H9 (cell line): Measurements from ENCODE around the gene DAPK1. TPM values are rescaled to one million over a fixed set of nuclear protein-coding genes. Genes with fewer than 3 reads are reported as not detected.

Experiments used
- DNase-seq: peaks from one replicate; pipeline ENCODE4 v3.0.0-alpha.2; 2017
- H2AFZ ChIP-seq: one replicate; pipeline ENCODE4 v1.6.1; 2013; ENCODE audit warnings: mild to moderate bottlenecking, low read length, control low read depth, moderate library complexity
- H2AK5ac ChIP-seq: 2 replicates; pipeline ENCODE4 v1.6.1; 2013; ENCODE audit warnings: low read length, control low read depth, mixed read lengths; ENCODE audit not compliant: insufficient read length
- H2BK120ac ChIP-seq: one replicate; pipeline ENCODE4 v1.6.1; 2013; ENCODE audit warnings: low read depth, mild to moderate bottlenecking, low read length, control low read depth, inconsistent platforms; ENCODE audit not compliant: poor library complexity, severe bottlenecking
- H2BK12ac ChIP-seq: 2 replicates; pipeline ENCODE4 v1.6.1; 2013; ENCODE audit warnings: low read length, control low read depth, mixed read lengths, low read depth; ENCODE audit not compliant: insufficient read length
- H2BK15ac ChIP-seq: 2 replicates; pipeline ENCODE4 v1.6.1; 2013; ENCODE audit warnings: low read depth, low read length, control low read depth
- H2BK20ac ChIP-seq: one replicate; pipeline ENCODE4 v1.6.1; 2013; ENCODE audit warnings: low read depth, mild to moderate bottlenecking, low read length, control low read depth, inconsistent platforms; ENCODE audit not compliant: poor library complexity, severe bottlenecking
- H2BK5ac ChIP-seq: 2 replicates; pipeline ENCODE4 v1.6.1; 2013; ENCODE audit warnings: low read length, control low read depth, mixed read lengths; ENCODE audit not compliant: insufficient read length
- H3K14ac ChIP-seq: 2 replicates; pipeline ENCODE4 v1.6.1; 2013; ENCODE audit warnings: low read length, control low read depth; ENCODE audit not compliant: insufficient read depth
- H3K18ac ChIP-seq: 2 replicates; pipeline ENCODE4 v1.6.1; 2013; ENCODE audit warnings: low read depth, mild to moderate bottlenecking, mixed read lengths, low read length, control low read depth; ENCODE audit not compliant: insufficient read length
- H3K23ac ChIP-seq: 2 replicates; pipeline ENCODE4 v1.6.1; 2013; ENCODE audit warnings: low read length, control low read depth, mixed read lengths, low read depth; ENCODE audit not compliant: insufficient read length
- H3K23me2 ChIP-seq: 2 replicates; pipeline ENCODE4 v1.6.1; 2013; ENCODE audit warnings: low read depth, mild to moderate bottlenecking, mixed read lengths, low read length, control low read depth; ENCODE audit not compliant: insufficient read length, poor library complexity, severe bottlenecking
- H3K27ac ChIP-seq: 2 replicates; pipeline ENCODE4 v1.5.1; 2013; ENCODE audit warnings: low read length, control low read depth, mixed read lengths, low read depth; ENCODE audit not compliant: insufficient read length
- H3K27me3 ChIP-seq: 2 replicates; pipeline ENCODE4 v1.6.1; 2013; ENCODE audit warnings: low read length, control low read depth, inconsistent platforms; ENCODE audit not compliant: insufficient read depth
- H3K4ac ChIP-seq: 2 replicates; pipeline ENCODE4 v1.6.1; 2013; ENCODE audit warnings: low read depth, mild to moderate bottlenecking, control low read depth, inconsistent platforms, low read length, moderate library complexity
- H3K4me1 ChIP-seq: 2 replicates; pipeline ENCODE4 v1.6.1; 2013; ENCODE audit warnings: low read length, control low read depth, inconsistent platforms; ENCODE audit not compliant: insufficient read depth
- H3K4me2 ChIP-seq: 2 replicates; pipeline ENCODE4 v1.6.1; 2013; ENCODE audit warnings: low read length, control low read depth, mixed read lengths; ENCODE audit not compliant: insufficient read length, insufficient read depth
- H3K56ac ChIP-seq: 2 replicates; pipeline ENCODE4 v1.6.1; 2013; ENCODE audit warnings: low read depth, mild to moderate bottlenecking, mixed read lengths, low read length, control low read depth; ENCODE audit not compliant: insufficient read length
- H3K79me1 ChIP-seq: 2 replicates; pipeline ENCODE4 v1.6.1; 2013; ENCODE audit warnings: low read depth, mild to moderate bottlenecking, moderate library complexity, low read length, control low read depth, inconsistent platforms; ENCODE audit not compliant: insufficient read depth, poor library complexity, severe bottlenecking
- H3K79me2 ChIP-seq: 2 replicates; pipeline ENCODE4 v1.6.1; 2013; ENCODE audit warnings: low read length, control low read depth, inconsistent platforms; ENCODE audit not compliant: insufficient read depth
- H3K9ac ChIP-seq: 2 replicates; pipeline ENCODE4 v1.6.1; 2013; ENCODE audit warnings: low read length, control low read depth, mixed read lengths; ENCODE audit not compliant: insufficient read length; ENCODE audit errors: extremely low read depth
- H3K9me3 ChIP-seq: one replicate; pipeline ENCODE4 v1.6.1; 2013; ENCODE audit warnings: low read depth, low read length, inconsistent platforms; ENCODE audit not compliant: control insufficient read depth
- H3T11ph ChIP-seq: one replicate; pipeline ENCODE4 v1.6.1; 2013; ENCODE audit warnings: mild to moderate bottlenecking, low read length, control low read depth, inconsistent platforms
- H4K20me1 ChIP-seq: one replicate; pipeline ENCODE4 v1.6.1; 2013; ENCODE audit not compliant: control insufficient read depth, insufficient read length, insufficient read depth
- H4K5ac ChIP-seq: 2 replicates; pipeline ENCODE4 v1.6.1; 2013; ENCODE audit warnings: low read depth, mild to moderate bottlenecking, mixed read lengths, low read length, control low read depth; ENCODE audit not compliant: insufficient read length
- H4K8ac ChIP-seq: replicated peaks from 2 replicates; pipeline ENCODE4 v1.6.1; 2013; ENCODE audit warnings: low read length, control low read depth, mixed read lengths, low read depth; ENCODE audit not compliant: insufficient read length
- H4K91ac ChIP-seq: 2 replicates; pipeline ENCODE4 v1.6.1; 2013; ENCODE audit warnings: low read depth, mild to moderate bottlenecking, moderate library complexity, mixed read lengths, low read length, control low read depth; ENCODE audit not compliant: insufficient read length
- H3K27ac Mint-ChIP-seq, 3 experiments: 2 replicates in 2 of 3; 3 replicates in 1 of 3; pipeline ENCODE4 v1.8.0; 2020 to 2021; ENCODE audit warnings: mixed read lengths in 3 of 3, mild to moderate bottlenecking in 1 of 3, moderate library complexity in 1 of 3
- H3K27me3 Mint-ChIP-seq: 2 replicates; pipeline ENCODE4 v1.8.0; 2021; ENCODE audit warnings: low read depth, mild to moderate bottlenecking, moderate library complexity, mixed read lengths
- H3K36me3 Mint-ChIP-seq, 3 experiments: 2 replicates in 2 of 3; 3 replicates in 1 of 3; pipeline ENCODE4 v1.8.0; 2020 to 2021; ENCODE audit warnings: low read depth in 3 of 3, mixed read lengths in 3 of 3; ENCODE audit not compliant: insufficient read depth in 1 of 3
- H3K4me1 Mint-ChIP-seq, 2 experiments: 2 replicates each; pipeline ENCODE4 v1.8.0; 2020; ENCODE audit warnings: mixed read lengths in 2 of 2
- H3K4me3 Mint-ChIP-seq, 2 experiments: 2 replicates in 1 of 2; 3 replicates in 1 of 2; pipeline ENCODE4 v1.8.0; 2020 to 2021; ENCODE audit warnings: mild to moderate bottlenecking in 2 of 2, mixed read lengths in 2 of 2, moderate library complexity in 1 of 2
- H3K9me3 Mint-ChIP-seq, 2 experiments: 2 replicates in 1 of 2; 3 replicates in 1 of 2; pipeline ENCODE4 v1.8.0; 2020; ENCODE audit warnings: mild to moderate bottlenecking in 2 of 2, mixed read lengths in 2 of 2, moderate library complexity in 1 of 2
- WGBS: extraction: QIAGEN DNeasy Blood & Tissue Kit; methylation state at CpG from one replicate; pipeline ENCODE4 v1.1.7; 2013; ENCODE audit warnings: missing lambda C conversion rate, low lambda C conversion rate, mixed read lengths; ENCODE audit not compliant: insufficient read length; ENCODE audit errors: extremely low coverage; 5-methylcytosine and 5-hydroxymethylcytosine counted together
- total RNA-seq: library from RNA; stranded (reverse); gene quantifications from 2 replicates; pipeline ENCODE4 v1.2.1, GENCODE V29; 2021
- TF ChIP-seq, protein P1 (sequence below): fragments of 200-600 bp; sonication (generic); conservative IDR thresholded peaks from 3 replicates; pipeline ENCODE4 v1.8.0; 2021; ENCODE audit warnings: antibody characterized with exemption, mild to moderate bottlenecking

The DAPK1 gene
- total RNA-seq, 1 experiment from 2014 or later, result 79.4 TPM

DNA sequence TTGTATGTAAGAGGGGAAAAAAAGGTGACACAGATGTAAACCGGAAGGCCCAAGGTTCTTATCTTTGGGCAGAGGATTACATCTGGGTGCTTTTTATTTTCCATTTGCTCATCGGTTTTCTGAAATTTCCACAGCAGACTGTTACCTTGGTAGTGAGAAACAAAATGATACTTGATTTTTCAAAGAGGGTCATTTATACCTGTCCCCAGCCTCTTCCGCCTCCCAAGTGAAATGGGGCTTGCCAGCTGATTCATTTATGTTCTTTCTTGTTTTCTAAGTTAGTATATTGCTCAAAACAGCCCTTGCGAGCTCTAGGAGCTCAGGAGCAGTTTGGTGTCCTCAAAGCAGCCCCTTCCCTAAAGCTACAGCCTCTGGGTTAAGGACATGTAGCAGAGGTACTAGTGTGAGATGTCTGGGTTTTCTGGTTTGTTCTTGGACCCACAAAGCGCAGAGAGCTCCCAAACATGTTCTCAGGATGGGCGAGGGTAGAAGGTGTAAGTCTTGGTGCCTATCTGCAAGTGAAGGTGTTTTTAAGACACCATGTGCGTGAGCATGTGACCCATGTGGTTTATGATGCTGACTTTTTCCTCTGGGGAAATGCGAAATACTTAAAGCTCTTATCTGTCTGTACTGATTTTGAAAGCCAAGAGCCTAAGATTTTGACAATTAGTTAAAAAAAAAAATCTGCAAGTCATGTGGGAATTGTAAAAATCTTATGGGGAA is 38.3 kb downstream of the DAPK1 start:
- Mint-ChIP-seq H3K27me3 (no peaks in the 10 kb centered on the region), H3K27ac (peak overlapping the region; percentile 17 to 90 (median 74); a peak in 5 of 7 replicates), H3K4me1 (peaks cover 16 to 32% of the 10 kb centered on the region in 2 experiments), H3K4me3 (no peak overlapping the region), H3K36me3 (peaks cover 3 to 12% (median 6%) of the 10 kb centered on the region in 3 experiments; a peak in 6 of 7 replicates), H3K9me3 (no peaks in the 10 kb centered on the region)
- Histone ChIP-seq H2BK5ac (no peak overlapping the region), H3K4me1 (peaks cover 9% of the 10 kb centered on the region; the same call in 1 of the 2 replicates), H3K23ac (no peak overlapping the region), H3K56ac (no peak overlapping the region), H2BK15ac (no peak overlapping the region), H3K23me2 (no peaks in the 10 kb centered on the region), H4K20me1 (no peaks in the 10 kb centered on the region), H3K9ac (no peak overlapping the region), H3K27ac (no peak overlapping the region), H2BK20ac (no peak overlapping the region), H3K14ac (no peak overlapping the region), H3K9me3 (no peaks in the 10 kb centered on the region), H3T11ph (no peak overlapping the region), H3K18ac (no peak overlapping the region), H3K79me1 (peaks cover 4% of the 10 kb centered on the region), H2AK5ac (no peak overlapping the region), H3K4me2 (no peak overlapping the region), H4K5ac (no peak overlapping the region), H3K27me3 (no peaks in the 10 kb centered on the region), H2BK12ac (no peak overlapping the region), H2AFZ (no peak overlapping the region), H4K8ac (no peak overlapping the region), H2BK120ac (no peak overlapping the region), H3K4ac (no peak overlapping the region), H4K91ac (no peak overlapping the region), H3K79me2 (peaks cover 8% of the 10 kb centered on the region; the same call in 1 of the 2 replicates)
- peak; percentile 15 for DNase-seq
- TF ChIP-seq, protein P1, sequence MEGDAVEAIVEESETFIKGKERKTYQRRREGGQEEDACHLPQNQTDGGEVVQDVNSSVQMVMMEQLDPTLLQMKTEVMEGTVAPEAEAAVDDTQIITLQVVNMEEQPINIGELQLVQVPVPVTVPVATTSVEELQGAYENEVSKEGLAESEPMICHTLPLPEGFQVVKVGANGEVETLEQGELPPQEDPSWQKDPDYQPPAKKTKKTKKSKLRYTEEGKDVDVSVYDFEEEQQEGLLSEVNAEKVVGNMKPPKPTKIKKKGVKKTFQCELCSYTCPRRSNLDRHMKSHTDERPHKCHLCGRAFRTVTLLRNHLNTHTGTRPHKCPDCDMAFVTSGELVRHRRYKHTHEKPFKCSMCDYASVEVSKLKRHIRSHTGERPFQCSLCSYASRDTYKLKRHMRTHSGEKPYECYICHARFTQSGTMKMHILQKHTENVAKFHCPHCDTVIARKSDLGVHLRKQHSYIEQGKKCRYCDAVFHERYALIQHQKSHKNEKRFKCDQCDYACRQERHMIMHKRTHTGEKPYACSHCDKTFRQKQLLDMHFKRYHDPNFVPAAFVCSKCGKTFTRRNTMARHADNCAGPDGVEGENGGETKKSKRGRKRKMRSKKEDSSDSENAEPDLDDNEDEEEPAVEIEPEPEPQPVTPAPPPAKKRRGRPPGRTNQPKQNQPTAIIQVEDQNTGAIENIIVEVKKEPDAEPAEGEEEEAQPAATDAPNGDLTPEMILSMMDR, result no peak
- no CpG with 5 or more reads among the region's 8 CpGs for WGBS
